IPS-15b (cell line): Measurements from ENCODE around the gene HSPA12B.

Source experiments
- H3K27me3 ChIP-seq: one replicate; pipeline ENCODE4 v1.6.1; 2013; ENCODE audit warnings: low read length; ENCODE audit not compliant: control insufficient read depth, insufficient read depth
- H3K36me3 ChIP-seq: one replicate; pipeline ENCODE4 v1.6.1; 2013; ENCODE audit warnings: low read length; ENCODE audit not compliant: control insufficient read depth, insufficient read depth
- H3K4me1 ChIP-seq: one replicate; pipeline ENCODE4 v1.6.1; 2013; ENCODE audit warnings: mild to moderate bottlenecking, low read length; ENCODE audit not compliant: control insufficient read depth, insufficient read depth
- H3K4me3 ChIP-seq: one replicate; pipeline ENCODE4 v1.5.1; 2013; ENCODE audit warnings: low read depth, low read length
- H3K9ac ChIP-seq: one replicate; pipeline ENCODE4 v1.6.1; 2013; ENCODE audit warnings: low read depth, mild to moderate bottlenecking, low read length
- H3K9me3 ChIP-seq: one replicate; pipeline ENCODE4 v1.6.1; 2013; ENCODE audit warnings: mild to moderate bottlenecking, low read length; ENCODE audit not compliant: control insufficient read depth, insufficient read depth

The HSPA12B gene

GRCh38 chr20:3720626-3721025 lies 11.9 kb upstream of the HSPA12B start:
- Histone ChIP-seq H3K27me3 (no peaks in the 10 kb centered on the region), H3K9ac (no peak overlapping the region), H3K9me3 (no peaks in the 10 kb centered on the region), H3K4me3 (no peak overlapping the region), H3K36me3 (no peaks in the 10 kb centered on the region), H3K4me1 (no peaks in the 10 kb centered on the region)

- H3K9me3 ChIP-seq: no peaks in the 10 kb centered on the region
- no peak overlapping the region for H3K4me3 ChIP-seq
- no peaks in the 10 kb centered on the region for H3K36me3 ChIP-seq
- H3K9ac ChIP-seq: no peak overlapping the region
- H3K27me3 ChIP-seq: peaks cover 1% of the 10 kb centered on the region
- no peaks in the 10 kb centered on the region for H3K4me1 ChIP-seq
Observed at GRCh38 chr20:3721912-3722311, 10.6 kb upstream of the HSPA12B start.

GRCh38 chr20:3723284-3723683 lies 9.2 kb upstream of the HSPA12B start:
- no peaks in the 10 kb centered on the region for H3K9me3 ChIP-seq
- no peak overlapping the region for H3K4me3 ChIP-seq
- H3K36me3 ChIP-seq: no peaks in the 10 kb centered on the region
- H3K9ac ChIP-seq: no peak overlapping the region
- H3K4me1 ChIP-seq: no peaks in the 10 kb centered on the region
- peaks cover 15% of the 10 kb centered on the region for H3K27me3 ChIP-seq

GRCh38 chr20:3724356-3724755 lies 8.1 kb upstream of the HSPA12B start:
- H3K36me3 ChIP-seq: no peaks in the 10 kb centered on the region
- no peaks in the 10 kb centered on the region for H3K9me3 ChIP-seq
- no peaks in the 10 kb centered on the region for H3K4me1 ChIP-seq
- H3K27me3 ChIP-seq: peaks cover 19% of the 10 kb centered on the region
- no peak overlapping the region for H3K9ac ChIP-seq
- no peak overlapping the region for H3K4me3 ChIP-seq

GRCh38 chr20:3727401-3728021 lies 5.0 kb upstream of the HSPA12B start:
- H3K27me3 ChIP-seq: peaks cover 32% of the 10 kb centered on the region
- no peaks in the 10 kb centered on the region for H3K4me1 ChIP-seq
- no peaks in the 10 kb centered on the region for H3K9me3 ChIP-seq
- H3K9ac ChIP-seq: no peak overlapping the region
- no peak overlapping the region for H3K4me3 ChIP-seq
- no peaks in the 10 kb centered on the region for H3K36me3 ChIP-seq

- no peaks in the 10 kb centered on the region for H3K9me3 ChIP-seq
- H3K27me3 ChIP-seq: peaks cover 39% of the 10 kb centered on the region
- H3K36me3 ChIP-seq: no peaks in the 10 kb centered on the region
- H3K4me1 ChIP-seq: no peaks in the 10 kb centered on the region
- no peak overlapping the region for H3K4me3 ChIP-seq
- no peak overlapping the region for H3K9ac ChIP-seq
Observed at GRCh38 chr20:3728354-3728753, 4.1 kb upstream of the HSPA12B start.

- peaks cover 2% of the 10 kb centered on the region for H3K4me1 ChIP-seq
- H3K27me3 ChIP-seq: peaks cover 44% of the 10 kb centered on the region
Observed at GRCh38 chr20:3728876-3729275, 3.6 kb upstream of the HSPA12B start.

GRCh38 chr20:3729378-3729777 lies 3.1 kb upstream of the HSPA12B start:
- Histone ChIP-seq H3K9ac (no peak overlapping the region), H3K27me3 (peaks cover 45% of the 10 kb centered on the region), H3K4me1 (peaks cover 2% of the 10 kb centered on the region), H3K36me3 (no peaks in the 10 kb centered on the region), H3K9me3 (no peaks in the 10 kb centered on the region), H3K4me3 (no peak overlapping the region)

More at GRCh38 chr20:3728876-3729275, 3.6 kb upstream of the HSPA12B start:
- Histone ChIP-seq H3K9ac (no peak overlapping the region), H3K4me3 (no peak overlapping the region), H3K9me3 (no peaks in the 10 kb centered on the region), H3K36me3 (no peaks in the 10 kb centered on the region)

- no peaks in the 10 kb centered on the region for H3K9me3 ChIP-seq
- no peak overlapping the region for H3K9ac ChIP-seq
- peaks cover 45% of the 10 kb centered on the region for H3K27me3 ChIP-seq
- no peak overlapping the region for H3K4me3 ChIP-seq
- H3K36me3 ChIP-seq: no peaks in the 10 kb centered on the region
- H3K4me1 ChIP-seq: peaks cover 2% of the 10 kb centered on the region
Observed at GRCh38 chr20:3729811-3730540, 2.5 kb upstream of the HSPA12B start.

GRCh38 chr20:3730803-3731672 lies 1.4 kb upstream of the HSPA12B start:
- H3K9ac ChIP-seq: no peak overlapping the region
- peaks cover 46% of the 10 kb centered on the region for H3K27me3 ChIP-seq
- no peaks in the 10 kb centered on the region for H3K36me3 ChIP-seq
- H3K4me3 ChIP-seq: no peak overlapping the region
- peaks cover 2% of the 10 kb centered on the region for H3K4me1 ChIP-seq
- no peaks in the 10 kb centered on the region for H3K9me3 ChIP-seq

- Histone ChIP-seq H3K27me3 (peaks cover 45% of the 10 kb centered on the region), H3K4me1 (peaks cover 2% of the 10 kb centered on the region), H3K36me3 (no peaks in the 10 kb centered on the region), H3K9me3 (no peaks in the 10 kb centered on the region), H3K4me3 (no peak overlapping the region), H3K9ac (peak overlapping the region; percentile 54)
Observed at GRCh38 chr20:3731944-3732326, 550 bp upstream of the HSPA12B start.
